Measurements from ENCODE around the gene AQP4.

AQP4 gene

GRCh38 chr18:26865557-26865956 is at the start of gene AQP4:
Gene AQP4, minus strand, starts transcription at chr18:26865707. Its CDS starts 18 bp downstream, at chr18:26865689.
- H3K36me3 Mint-ChIP-seq: no peaks in the 10 kb centered on the region
- H3K4me3 Mint-ChIP-seq: no peak within 1 kb of the TSS
- H3K4me1 Mint-ChIP-seq: no peaks in the 10 kb centered on the region
- H3K9me3 Mint-ChIP-seq: no peaks in the 10 kb centered on the region
- no peak within 1 kb of the TSS for H3K27ac Mint-ChIP-seq
- peaks cover 13% of the 10 kb centered on the region for H3K27me3 Mint-ChIP-seq

GRCh38 chr18:26911840-26912239 is 46.3 kb upstream of the AQP4 start:
- Mint-ChIP-seq H3K9me3 (peaks cover 12% of the 10 kb centered on the region), H3K36me3 (no peaks in the 10 kb centered on the region), H3K4me1 (no peaks in the 10 kb centered on the region), H3K4me3 (no peak overlapping the region), H3K27ac (no peak overlapping the region), H3K27me3 (no peaks in the 10 kb centered on the region)

- Mint-ChIP-seq H3K4me1 (no peaks in the 10 kb centered on the region), H3K4me3 (no peak overlapping the region), H3K9me3 (peaks cover 14% of the 10 kb centered on the region), H3K27me3 (no peaks in the 10 kb centered on the region), H3K36me3 (no peaks in the 10 kb centered on the region), H3K27ac (no peak overlapping the region)
These were observed 44.2 kb upstream of the AQP4 start for GRCh38 chr18:26909599-26910290.

GRCh38 chr18:26908906-26909305 is 43.4 kb upstream of the AQP4 start:
- peaks cover 7% of the 10 kb centered on the region for H3K9me3 Mint-ChIP-seq
- no peaks in the 10 kb centered on the region for H3K4me1 Mint-ChIP-seq
- no peaks in the 10 kb centered on the region for H3K27me3 Mint-ChIP-seq
- no peak overlapping the region for H3K27ac Mint-ChIP-seq
- no peaks in the 10 kb centered on the region for H3K36me3 Mint-ChIP-seq
- no peak overlapping the region for H3K4me3 Mint-ChIP-seq

- Mint-ChIP-seq H3K36me3 (no peaks in the 10 kb centered on the region), H3K27ac (no peak overlapping the region), H3K9me3 (peaks cover 7% of the 10 kb centered on the region), H3K4me1 (no peaks in the 10 kb centered on the region), H3K27me3 (no peaks in the 10 kb centered on the region), H3K4me3 (no peak overlapping the region)
These were observed 36.8 kb upstream of the AQP4 start for GRCh38 chr18:26902291-26902690.

GRCh38 chr18:26901020-26901419 is 35.5 kb upstream of the AQP4 start:
- Mint-ChIP-seq H3K9me3 (no peaks in the 10 kb centered on the region), H3K4me1 (no peaks in the 10 kb centered on the region), H3K36me3 (no peaks in the 10 kb centered on the region), H3K27ac (no peak overlapping the region), H3K27me3 (no peaks in the 10 kb centered on the region), H3K4me3 (no peak overlapping the region)

GRCh38 chr18:26894426-26894825 is 28.9 kb upstream of the AQP4 start:
- Mint-ChIP-seq H3K27me3 (no peaks in the 10 kb centered on the region), H3K4me1 (no peaks in the 10 kb centered on the region), H3K9me3 (peaks cover 5% of the 10 kb centered on the region), H3K36me3 (no peaks in the 10 kb centered on the region), H3K27ac (no peak overlapping the region), H3K4me3 (no peak overlapping the region)

GRCh38 chr18:26893996-26894395 is 28.5 kb upstream of the AQP4 start:
- H3K4me1 Mint-ChIP-seq: no peaks in the 10 kb centered on the region
- no peaks in the 10 kb centered on the region for H3K27me3 Mint-ChIP-seq
- H3K36me3 Mint-ChIP-seq: no peaks in the 10 kb centered on the region
- no peak overlapping the region for H3K4me3 Mint-ChIP-seq
- H3K9me3 Mint-ChIP-seq: peaks cover 5% of the 10 kb centered on the region
- H3K27ac Mint-ChIP-seq: no peak overlapping the region

GRCh38 chr18:26888259-26888658 is 22.8 kb upstream of the AQP4 start:
- H3K4me1 Mint-ChIP-seq: no peaks in the 10 kb centered on the region
- no peaks in the 10 kb centered on the region for H3K36me3 Mint-ChIP-seq
- no peaks in the 10 kb centered on the region for H3K9me3 Mint-ChIP-seq

GRCh38 chr18:26875040-26875654 is 9.6 kb upstream of the AQP4 start:
- peaks cover 12% of the 10 kb centered on the region for H3K9me3 Mint-ChIP-seq
- no peaks in the 10 kb centered on the region for H3K4me1 Mint-ChIP-seq
- H3K4me3 Mint-ChIP-seq: no peak overlapping the region
- no peaks in the 10 kb centered on the region for H3K36me3 Mint-ChIP-seq
- no peaks in the 10 kb centered on the region for H3K27me3 Mint-ChIP-seq
- no peak overlapping the region for H3K27ac Mint-ChIP-seq

More at GRCh38 chr18:26888259-26888658, 22.8 kb upstream of the AQP4 start:
- H3K27me3 Mint-ChIP-seq: no peaks in the 10 kb centered on the region
- H3K27ac Mint-ChIP-seq: no peak overlapping the region
- no peak overlapping the region for H3K4me3 Mint-ChIP-seq

- Mint-ChIP-seq H3K27ac (no peak overlapping the region), H3K36me3 (no peaks in the 10 kb centered on the region), H3K27me3 (no peaks in the 10 kb centered on the region), H3K9me3 (peaks cover 12% of the 10 kb centered on the region), H3K4me1 (no peaks in the 10 kb centered on the region), H3K4me3 (no peak overlapping the region)
These were observed 8.8 kb upstream of the AQP4 start for GRCh38 chr18:26874283-26874682.

- Mint-ChIP-seq H3K9me3 (no peaks in the 10 kb centered on the region), H3K4me3 (no peak overlapping the region), H3K36me3 (no peaks in the 10 kb centered on the region), H3K27me3 (no peaks in the 10 kb centered on the region), H3K27ac (no peak overlapping the region), H3K4me1 (no peaks in the 10 kb centered on the region)
These were observed 4.1 kb upstream of the AQP4 start for GRCh38 chr18:26869640-26870039.

GRCh38 chr18:26868968-26869586 is 3.6 kb upstream of the AQP4 start:
- Mint-ChIP-seq H3K27ac (no peak overlapping the region), H3K4me1 (no peaks in the 10 kb centered on the region), H3K27me3 (peaks cover 5% of the 10 kb centered on the region), H3K4me3 (no peak overlapping the region), H3K36me3 (no peaks in the 10 kb centered on the region), H3K9me3 (no peaks in the 10 kb centered on the region)

- Mint-ChIP-seq H3K27me3 (peaks cover 10% of the 10 kb centered on the region), H3K9me3 (no peaks in the 10 kb centered on the region), H3K27ac (no peak overlapping the region), H3K36me3 (no peaks in the 10 kb centered on the region), H3K4me3 (no peak overlapping the region), H3K4me1 (no peaks in the 10 kb centered on the region)
These were observed 2.0 kb upstream of the AQP4 start for GRCh38 chr18:26867471-26867870.

GRCh38 chr18:26864658-26865057 is 849 bp downstream of the AQP4 start:
- Mint-ChIP-seq H3K27ac (no peak overlapping the region), H3K4me1 (no peaks in the 10 kb centered on the region), H3K4me3 (no peak overlapping the region), H3K27me3 (peaks cover 13% of the 10 kb centered on the region), H3K9me3 (no peaks in the 10 kb centered on the region), H3K36me3 (no peaks in the 10 kb centered on the region)

GRCh38 chr18:26863921-26864497 is 1.5 kb downstream of the AQP4 start:
- Mint-ChIP-seq H3K9me3 (no peaks in the 10 kb centered on the region), H3K4me1 (no peaks in the 10 kb centered on the region), H3K27me3 (peaks cover 13% of the 10 kb centered on the region), H3K4me3 (no peak overlapping the region), H3K36me3 (no peaks in the 10 kb centered on the region), H3K27ac (no peak overlapping the region)

Data from activated naive CD4-positive, alpha-beta T cell treated with anti-CD3 and anti-CD28 coated beads, Interleukin-2, amount 50 U/mL, for 24 hours (primary cell).